Activated CD8-positive, alpha-beta memory T cell treated with anti-CD3 and anti-CD28 coated beads for 48 hours (primary cell): Measurements from ENCODE around the gene NEUROD1.

Source experiments
- DNase-seq, 3 experiments: peaks; one replicate each; pipeline ENCODE4 v3.0.0-alpha.2; 2020; ENCODE audit warnings: low read depth in 2 of 3, low spot score in 2 of 3

The NEUROD1 gene

DNA sequence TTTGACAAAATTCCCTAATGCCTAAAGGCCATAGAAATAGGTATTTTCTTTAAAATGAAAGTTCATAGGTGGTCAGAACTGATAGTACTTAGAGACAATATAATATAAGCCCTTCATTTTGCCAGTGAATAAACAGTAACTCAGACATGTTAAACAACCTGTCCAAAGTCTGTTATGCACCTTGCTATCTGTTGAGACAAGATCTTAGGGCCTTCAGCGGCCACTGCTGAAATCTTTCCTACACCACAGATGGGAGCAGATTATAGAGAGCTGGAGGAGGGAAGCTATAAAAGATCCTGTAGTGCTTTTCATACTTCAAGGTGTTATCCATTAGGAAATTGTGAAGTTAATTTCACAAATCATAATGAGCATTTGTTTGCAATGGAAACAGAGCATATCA is 37.2 kb downstream of the NEUROD1 start:
- no peak for DNase-seq

DNA sequence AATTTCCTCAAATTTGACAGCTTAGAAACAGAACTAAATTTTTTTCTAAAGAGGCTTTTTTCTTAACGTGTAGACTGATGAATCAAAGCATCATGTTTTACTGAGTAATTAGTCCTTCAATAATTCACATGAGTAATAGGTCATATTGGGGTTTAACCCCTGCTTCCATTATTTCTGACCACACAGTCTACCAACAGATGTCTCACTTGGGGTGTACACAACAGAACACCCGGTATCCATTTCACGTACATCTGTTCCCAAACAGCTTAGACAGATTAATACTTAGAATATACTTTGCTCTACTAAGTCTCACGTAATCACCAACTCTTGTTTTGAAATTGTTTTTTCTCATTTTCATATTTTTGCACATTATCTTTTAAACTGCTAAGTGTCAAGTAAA is 38.2 kb downstream of the NEUROD1 start:
- DNase-seq = no peak

- no peak for DNase-seq
Measured at GRCh38 chr2:181639686-181640085, 40.6 kb downstream of the NEUROD1 start.

DNA sequence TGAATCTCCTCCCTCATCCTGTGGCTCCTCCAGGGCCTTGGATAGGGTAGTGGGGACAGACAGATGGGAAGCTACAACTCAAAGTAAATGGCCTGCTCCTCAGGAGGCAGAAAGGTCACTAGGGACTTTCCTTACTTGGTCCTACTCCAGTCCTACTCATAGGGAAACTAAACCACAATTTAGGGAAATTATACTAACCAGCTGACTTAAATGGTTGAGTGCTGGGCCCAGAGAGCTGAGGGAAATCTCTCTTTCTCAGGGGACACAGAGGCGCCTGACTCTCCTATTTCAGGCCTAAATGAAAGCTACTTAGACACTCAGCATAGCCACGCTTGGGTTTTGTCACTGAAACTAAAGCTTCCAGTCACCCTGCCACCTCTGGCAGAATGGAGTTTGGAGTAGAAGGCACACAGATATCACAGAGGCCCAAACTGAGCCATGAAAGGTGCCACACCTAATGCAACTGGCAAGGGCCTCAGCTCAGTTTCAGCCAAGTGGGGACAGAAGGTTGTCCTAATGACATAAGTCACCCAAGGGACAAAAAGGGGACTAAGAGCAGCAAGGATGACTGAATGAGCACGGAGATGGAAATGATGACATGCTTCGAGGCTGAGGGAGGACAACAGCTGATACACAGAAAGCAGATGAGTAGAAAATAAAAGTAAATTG is 47.5 kb downstream of the NEUROD1 start:
- no peak for DNase-seq

- no peak for DNase-seq
Measured at GRCh38 chr2:181628590-181629585, 51.4 kb downstream of the NEUROD1 start.

DNA sequence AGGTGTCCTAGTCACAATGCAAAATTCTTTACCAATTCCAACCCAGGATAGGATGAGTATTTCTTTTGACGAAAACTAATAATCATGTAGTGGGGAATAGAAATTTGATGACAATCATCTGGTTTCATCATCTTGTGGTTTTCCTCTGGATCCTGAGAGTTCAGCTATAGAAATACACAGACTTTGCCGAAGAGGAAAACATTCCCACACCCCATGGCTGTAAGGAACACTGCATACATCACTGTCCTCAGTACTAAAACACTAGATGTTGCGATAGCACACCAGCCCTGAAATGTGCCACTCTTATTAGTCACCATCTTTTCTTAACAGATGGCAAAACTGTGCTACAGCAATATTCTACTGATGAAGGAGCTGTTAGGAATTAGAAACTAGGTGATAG is 52.8 kb downstream of the NEUROD1 start:
- DNase-seq = no peak

GRCh38 chr2:181626671-181627070 is 53.6 kb downstream of the NEUROD1 start:
- DNase-seq = no peak
